CD14-positive monocyte (primary cell): ENCODE measurements around the gene SELENOP. TPM values are rescaled to one million over a fixed set of nuclear protein-coding genes. Genes with fewer than 3 reads are reported as not detected.

ENCODE experiments used
- DNase-seq, 3 donors: peaks; one replicate each; pipeline ENCODE4 v3.0.0-alpha.2; 2011 to 2022
- H2AFZ ChIP-seq: 2 replicates; pipeline ENCODE4 v1.6.0; 2012; ENCODE audit warnings: mild to moderate bottlenecking, low read depth, low read length, inconsistent platforms; ENCODE audit not compliant: insufficient read depth, poor library complexity, severe bottlenecking
- H3K27ac ChIP-seq, 2 donors: 1 replicate in 1 of 2; 2 replicates in 1 of 2; pipeline ENCODE4 v1.5.1; 2012 to 2013; ENCODE audit warnings: low read length in 2 of 2, control low read depth in 1 of 2, inconsistent platforms in 1 of 2, low read depth in 1 of 2, mild to moderate bottlenecking in 1 of 2
- H3K27me3 ChIP-seq, 2 donors: one replicate each; pipeline versions ENCODE4 v1.6.0 to v1.6.1; 2011 to 2013; ENCODE audit warnings: low read length in 2 of 2; ENCODE audit not compliant: control insufficient read depth in 2 of 2, insufficient read depth in 2 of 2
- H3K36me3 ChIP-seq, 2 donors: replicated peaks in 1 of 2; 1 replicate in 1 of 2; 2 replicates in 1 of 2; pipeline versions ENCODE4 v1.5.1 to v1.6.1; 2012 to 2013; ENCODE audit warnings: low read length in 2 of 2, control low read depth in 1 of 2, inconsistent platforms in 1 of 2, mild to moderate bottlenecking in 1 of 2; ENCODE audit not compliant: insufficient read depth in 2 of 2, control insufficient read depth in 1 of 2
- H3K4me1 ChIP-seq, 2 donors: 1 replicate in 1 of 2; 2 replicates in 1 of 2; pipeline versions ENCODE4 v1.5.1 to v1.6.1; 2012 to 2013; ENCODE audit warnings: low read length in 2 of 2, control low read depth in 1 of 2, inconsistent platforms in 1 of 2, mild to moderate bottlenecking in 1 of 2, moderate library complexity in 1 of 2; ENCODE audit not compliant: insufficient read depth in 2 of 2, control insufficient read depth in 1 of 2
- H3K4me2 ChIP-seq: replicated peaks from 2 replicates; pipeline ENCODE3; 2012; ENCODE audit warnings: low read length, moderate library complexity, mild to moderate bottlenecking; ENCODE audit not compliant: poor library complexity, severe bottlenecking; ENCODE audit errors: extremely low read depth
- H3K4me3 ChIP-seq, 3 experiments: fragments of 200-600 bp in 1 of 3; sonication (generic) in 1 of 3; replicated peaks in 1 of 3; 1 replicate in 2 of 3; 2 replicates in 1 of 3; pipeline ENCODE4 v1.5.1; 2011 to 2013; ENCODE audit warnings: low read length in 3 of 3, mild to moderate bottlenecking in 3 of 3, control low read depth in 2 of 3, low read depth in 2 of 3, inconsistent platforms in 1 of 3, moderate library complexity in 1 of 3
- H3K79me2 ChIP-seq: 2 replicates; pipeline ENCODE4 v1.6.0; 2012; ENCODE audit warnings: mild to moderate bottlenecking, control low read depth, inconsistent platforms, low read length, moderate library complexity; ENCODE audit not compliant: insufficient read depth
- H3K9ac ChIP-seq: 2 replicates; pipeline ENCODE4 v1.6.0; 2017; ENCODE audit warnings: low read length, mild to moderate bottlenecking; ENCODE audit not compliant: insufficient read depth, poor library complexity, severe bottlenecking
- H3K9me3 ChIP-seq, 2 donors: replicated peaks in 1 of 2; 1 replicate in 1 of 2; 2 replicates in 1 of 2; pipeline versions ENCODE4 v1.5.1 to v1.6.1; 2012 to 2013; ENCODE audit warnings: low read length in 2 of 2, control low read depth in 1 of 2; ENCODE audit not compliant: control insufficient read depth in 1 of 2, insufficient read depth in 1 of 2
- H4K20me1 ChIP-seq: 2 replicates; pipeline ENCODE4 v1.6.0; 2012; ENCODE audit warnings: mild to moderate bottlenecking, low read length, control low read depth, moderate library complexity; ENCODE audit not compliant: insufficient read depth
- H3K27ac Mint-ChIP-seq, 7 donors: one replicate each; pipeline ENCODE4 v1.8.0; 2020; ENCODE audit warnings: mild to moderate bottlenecking in 7 of 7, mixed read lengths in 7 of 7, moderate library complexity in 6 of 7, inconsistent platforms in 2 of 7
- H3K27me3 Mint-ChIP-seq, 3 donors: one replicate each; pipeline ENCODE4 v1.8.0; 2021 to 2022; ENCODE audit warnings: low read depth in 3 of 3, mild to moderate bottlenecking in 3 of 3, mixed read lengths in 3 of 3, moderate library complexity in 3 of 3, inconsistent platforms in 1 of 3
- H3K36me3 Mint-ChIP-seq, 2 donors: one replicate each; pipeline ENCODE4 v1.8.0; 2020; ENCODE audit warnings: mixed read lengths in 2 of 2, inconsistent platforms in 1 of 2, mild to moderate bottlenecking in 1 of 2
- H3K4me1 Mint-ChIP-seq: one replicate; pipeline ENCODE4 v1.8.0; 2020; ENCODE audit warnings: mild to moderate bottlenecking, mixed read lengths
- H3K4me3 Mint-ChIP-seq, 2 donors: one replicate each; pipeline ENCODE4 v1.8.0; 2020; ENCODE audit warnings: mild to moderate bottlenecking in 2 of 2, mixed read lengths in 2 of 2, moderate library complexity in 1 of 2
- H3K9me3 Mint-ChIP-seq, 7 donors: one replicate each; pipeline ENCODE4 v1.8.0; 2020 to 2022; ENCODE audit warnings: mixed read lengths in 7 of 7, mild to moderate bottlenecking in 6 of 7, moderate library complexity in 6 of 7, inconsistent platforms in 2 of 7
- WGBS: methylation state at CpG from one replicate; pipeline ENCODE4 v1.1.5; 2013; ENCODE audit warnings: missing lambda C conversion rate; ENCODE audit not compliant: insufficient coverage; 5-methylcytosine and 5-hydroxymethylcytosine counted together
- intact Hi-C, 2 donors: fragments of 100-400 bp; cut with micrococcal nuclease; formaldehyde crosslinking; loops; one replicate each; pipeline versions ENCODE4 v1.15.0 to v1.15.1; 2023
- polyA plus RNA-seq, 3 donors: library from polyadenylated mRNA; depleted of rRNA in 1 of 3; unstranded in 2 of 3; stranded (reverse) in 1 of 3; fragments of 300-500 nt in 2 of 3; fragments of >200 nt in 1 of 3; fragmentation: Illumina TruSeq in 2 of 3; gene quantifications; 1 replicate in 2 of 3; 2 replicates in 1 of 3; pipeline ENCODE4 v1.2.3, GENCODE V29; 2012 to 2021
- TF ChIP-seq, protein P1 (sequence below): fragments of 200-600 bp; IDR thresholded peaks from one replicate; pipeline ENCODE4 v1.8.0; 2022; ENCODE audit warnings: antibody characterized with exemption, mild to moderate bottlenecking

The SELENOP gene
- polyA plus RNA-seq, 3 donors = 0.24 to 0.33 TPM; not detected in 1

DNA sequence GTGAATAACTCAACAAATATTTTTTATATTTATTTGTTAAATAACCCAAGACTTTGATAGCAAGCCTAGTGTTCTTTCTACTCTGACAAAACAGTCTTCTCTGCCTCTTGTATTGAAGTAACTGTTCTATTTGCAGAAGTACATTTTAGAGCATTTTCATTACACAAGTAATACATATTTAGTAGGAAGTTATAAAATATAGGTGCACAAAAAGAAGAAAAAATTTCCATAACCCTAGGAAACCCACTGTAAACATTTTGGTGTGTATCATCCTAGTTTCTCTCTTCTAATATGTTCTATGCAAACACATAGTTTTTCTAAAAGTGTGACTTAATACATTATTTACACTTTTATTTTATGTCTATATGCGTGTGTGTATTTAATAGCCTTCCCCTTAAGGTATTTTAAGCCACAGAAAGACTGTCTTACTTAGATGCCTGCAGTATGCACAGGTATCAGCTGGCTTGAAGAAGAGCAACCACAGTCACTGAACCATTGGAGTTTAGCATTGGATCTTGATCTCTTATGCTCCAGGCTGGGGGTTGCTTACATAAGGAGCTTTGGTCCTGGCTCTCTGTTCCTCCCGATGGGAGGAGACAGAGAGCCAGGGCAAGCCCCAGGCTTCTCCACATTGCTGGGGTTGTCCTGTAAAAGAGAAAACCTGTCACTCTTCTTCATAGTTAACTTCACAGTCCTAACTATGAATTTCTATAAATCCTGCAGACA lies 3.8 kb downstream of the SELENOP start:
- no peak overlapping the region for H3K4me3 Mint-ChIP-seq
- Histone ChIP-seq H3K27ac (no peak overlapping the region), H3K27me3 (no peaks in the 10 kb centered on the region), H3K9me3 (no peaks in the 10 kb centered on the region), H3K4me1 (peaks cover 6 to 8% of the 10 kb centered on the region in 2 donors), H3K4me2 (no peak overlapping the region), H3K4me3 (no peak overlapping the region), H4K20me1 (no peaks in the 10 kb centered on the region), H3K36me3 (no peaks in the 10 kb centered on the region), H2AFZ (no peak overlapping the region), H3K79me2 (no peaks in the 10 kb centered on the region), H3K9ac (no peak overlapping the region)
- DNase-seq = no peak
- H3K27ac Mint-ChIP-seq = peak overlapping the region in 1 of 7 donors; percentile 66
- H3K4me1 Mint-ChIP-seq = peaks cover 20% of the 10 kb centered on the region
- TF ChIP-seq, protein P1, sequence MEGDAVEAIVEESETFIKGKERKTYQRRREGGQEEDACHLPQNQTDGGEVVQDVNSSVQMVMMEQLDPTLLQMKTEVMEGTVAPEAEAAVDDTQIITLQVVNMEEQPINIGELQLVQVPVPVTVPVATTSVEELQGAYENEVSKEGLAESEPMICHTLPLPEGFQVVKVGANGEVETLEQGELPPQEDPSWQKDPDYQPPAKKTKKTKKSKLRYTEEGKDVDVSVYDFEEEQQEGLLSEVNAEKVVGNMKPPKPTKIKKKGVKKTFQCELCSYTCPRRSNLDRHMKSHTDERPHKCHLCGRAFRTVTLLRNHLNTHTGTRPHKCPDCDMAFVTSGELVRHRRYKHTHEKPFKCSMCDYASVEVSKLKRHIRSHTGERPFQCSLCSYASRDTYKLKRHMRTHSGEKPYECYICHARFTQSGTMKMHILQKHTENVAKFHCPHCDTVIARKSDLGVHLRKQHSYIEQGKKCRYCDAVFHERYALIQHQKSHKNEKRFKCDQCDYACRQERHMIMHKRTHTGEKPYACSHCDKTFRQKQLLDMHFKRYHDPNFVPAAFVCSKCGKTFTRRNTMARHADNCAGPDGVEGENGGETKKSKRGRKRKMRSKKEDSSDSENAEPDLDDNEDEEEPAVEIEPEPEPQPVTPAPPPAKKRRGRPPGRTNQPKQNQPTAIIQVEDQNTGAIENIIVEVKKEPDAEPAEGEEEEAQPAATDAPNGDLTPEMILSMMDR = no peak
- intact Hi-C loops = no loop called here
- H3K27me3 Mint-ChIP-seq = peaks cover 0 to 2% (median 0%) of the 10 kb centered on the region in 3 donors
- H3K9me3 Mint-ChIP-seq = no peaks in the 10 kb centered on the region
- WGBS = 50% methylated on average over 1 of the region's 2 CpGs
- no peaks in the 10 kb centered on the region for H3K36me3 Mint-ChIP-seq

DNA sequence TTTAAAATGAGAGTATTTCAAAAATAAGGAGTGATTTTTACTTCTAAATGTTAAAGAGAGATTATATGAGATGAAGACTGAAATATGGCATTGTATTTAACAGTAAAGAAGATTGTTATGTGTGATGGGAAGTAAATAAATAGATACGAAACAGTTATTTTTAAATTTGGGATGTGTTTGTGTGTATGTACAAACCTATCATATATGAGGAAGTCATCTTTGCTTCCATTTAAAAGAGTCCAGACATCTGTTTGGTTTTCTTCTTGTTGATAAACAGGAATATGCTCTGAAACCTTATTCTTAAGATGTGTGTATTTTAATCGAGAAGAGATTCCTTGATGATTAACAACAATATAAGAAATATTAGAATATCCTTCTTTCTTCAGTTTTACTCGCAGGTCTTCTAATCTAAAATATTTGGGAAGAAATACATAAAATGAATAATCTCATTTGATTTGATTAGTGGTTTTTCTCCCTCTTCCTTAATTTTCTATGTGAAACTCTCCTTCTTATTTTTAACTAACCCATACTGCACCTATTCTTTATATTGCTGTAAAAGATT lies 4.9 kb downstream of the SELENOP start:
- intact Hi-C loops = no loop called here
- H3K36me3 ChIP-seq = no peaks in the 10 kb centered on the region
- H3K27ac Mint-ChIP-seq = no peak overlapping the region
- peaks cover 1 to 2% of the 10 kb centered on the region in 2 donors for H3K4me1 ChIP-seq
- no peak overlapping the region for H3K9ac ChIP-seq
- no peak overlapping the region for H3K4me3 Mint-ChIP-seq
- H3K27me3 Mint-ChIP-seq = peaks cover 0 to 2% (median 0%) of the 10 kb centered on the region in 3 donors
- peaks cover 13% of the 10 kb centered on the region for H3K4me1 Mint-ChIP-seq
- no peak overlapping the region for H3K27ac ChIP-seq
- no peak overlapping the region for H3K4me3 ChIP-seq
- no peak for DNase-seq
- no peak overlapping the region for H3K4me2 ChIP-seq
- no peak overlapping the region for H2AFZ ChIP-seq
- no peaks in the 10 kb centered on the region for H3K36me3 Mint-ChIP-seq
- no peaks in the 10 kb centered on the region for H4K20me1 ChIP-seq
- no CpG with 5 or more reads among the region's 3 CpGs for WGBS
- H3K9me3 Mint-ChIP-seq = no peaks in the 10 kb centered on the region
- H3K9me3 ChIP-seq = no peaks in the 10 kb centered on the region
- TF ChIP-seq, protein P1 = no peak
- H3K79me2 ChIP-seq = no peaks in the 10 kb centered on the region
- no peaks in the 10 kb centered on the region for H3K27me3 ChIP-seq
